Large intestine (tissue), 3 donors: ENCODE data around the gene A4GALT. TPM values are rescaled to one million over a fixed set of nuclear protein-coding genes. Genes with fewer than 3 reads are reported as not detected.

Source experiments
- DNase-seq, 2 donors: peaks; one replicate each; pipeline versions ENCODE4 v3.0.0 to v3.0.0-alpha.2; 2013
- H3K27ac ChIP-seq: one replicate; pipeline ENCODE4 v1.5.1; 2013; ENCODE audit warnings: low read length
- H3K27me3 ChIP-seq: 2 replicates; pipeline ENCODE4 v1.6.1; 2013; ENCODE audit warnings: low read length; ENCODE audit not compliant: control insufficient read depth, insufficient read depth
- H3K36me3 ChIP-seq: 2 replicates; pipeline ENCODE4 v1.6.1; 2013; ENCODE audit warnings: low read length; ENCODE audit not compliant: control insufficient read depth, insufficient read depth
- H3K4me1 ChIP-seq: one replicate; pipeline ENCODE4 v1.6.1; 2013; ENCODE audit warnings: low read length; ENCODE audit not compliant: control insufficient read depth, insufficient read depth
- H3K4me3 ChIP-seq: one replicate; pipeline ENCODE4 v1.5.1; 2013; ENCODE audit warnings: low read length
- H3K9me3 ChIP-seq: one replicate; pipeline ENCODE4 v1.6.1; 2013; ENCODE audit warnings: mild to moderate bottlenecking, low read depth, low read length, moderate library complexity; ENCODE audit not compliant: control insufficient read depth
- WGBS: methylation state at CpG from one replicate; pipeline ENCODE4 v1.1.5; 2013; ENCODE audit warnings: low lambda C conversion rate; ENCODE audit not compliant: insufficient coverage; 5-methylcytosine and 5-hydroxymethylcytosine counted together
- polyA plus RNA-seq: library from polyadenylated mRNA; unstranded; fragments of 120-200 nt; gene quantifications from one replicate; pipeline ENCODE4 v1.2.1, GENCODE V29; 2013

The A4GALT gene
- polyA plus RNA-seq, 1 donor, result 5.5 TPM

DNA sequence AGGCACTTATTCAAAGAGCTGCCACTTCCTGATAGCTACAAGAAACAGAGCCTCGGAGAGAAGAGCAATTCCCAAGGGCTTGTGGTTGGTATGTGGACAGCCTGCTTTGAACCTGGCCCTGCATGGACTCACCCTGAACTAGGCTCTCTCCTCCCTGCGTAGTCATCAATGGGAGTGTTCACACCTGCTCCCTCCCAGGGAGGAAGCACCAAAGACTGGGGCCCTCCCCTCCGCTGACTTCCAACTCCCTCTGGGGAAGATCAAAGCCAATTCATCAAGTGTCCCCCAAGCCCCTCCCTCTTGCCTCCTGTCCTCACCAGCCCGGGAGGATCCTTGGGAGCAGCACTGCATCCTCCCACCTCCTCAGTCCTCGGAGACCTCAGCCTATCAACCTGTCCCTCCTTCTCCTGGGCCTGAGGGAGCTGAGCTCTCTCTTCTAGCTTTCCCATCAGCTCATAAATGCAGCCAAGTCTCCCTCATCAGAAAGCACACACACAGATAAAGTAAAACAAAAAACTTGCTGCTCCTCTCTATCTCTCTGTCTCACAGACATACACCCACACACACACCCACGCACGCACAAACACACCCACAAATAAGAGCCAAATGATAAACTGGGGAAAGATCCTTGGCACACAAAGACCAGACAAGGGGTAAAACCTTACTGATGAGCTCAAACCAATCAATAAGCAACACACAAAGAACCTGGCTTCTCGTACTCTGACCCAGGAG is 3.3 kb downstream of the A4GALT start:
- no peak overlapping the region for H3K4me3 ChIP-seq
- no peaks in the 10 kb centered on the region for H3K36me3 ChIP-seq
- WGBS, result no CpG with 5 or more reads among the region's 8 CpGs
- DNase-seq, result peak in 1 of 2 donors; percentile 29
- no peaks in the 10 kb centered on the region for H3K9me3 ChIP-seq
- H3K27ac ChIP-seq, result no peak overlapping the region
- peaks cover 2% of the 10 kb centered on the region for H3K4me1 ChIP-seq
- H3K27me3 ChIP-seq, result peaks cover 47% of the 10 kb centered on the region

DNA sequence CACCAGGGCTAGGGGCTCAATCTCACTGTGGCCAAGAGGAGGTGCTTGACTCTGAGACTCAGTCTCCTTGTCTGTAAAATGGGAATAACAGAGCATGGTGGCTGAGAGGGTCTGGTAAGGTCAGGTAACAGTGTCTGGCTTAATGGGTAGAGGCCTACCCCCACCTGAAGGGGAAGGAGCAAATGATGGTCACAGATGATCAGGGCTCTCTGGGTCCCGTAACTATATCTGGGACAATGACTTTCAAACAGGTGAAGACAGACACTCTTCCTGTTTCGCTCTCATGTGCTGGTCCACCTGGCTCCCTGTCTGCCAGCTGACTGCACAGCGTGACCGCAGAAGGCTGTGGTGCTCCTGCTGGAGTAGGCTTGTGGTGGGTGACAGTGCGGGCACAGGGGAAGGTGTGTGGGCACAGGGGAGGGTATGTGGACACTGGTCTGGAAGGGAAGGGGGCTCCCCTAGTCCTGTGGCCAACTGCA is 4.0 kb downstream of the A4GALT start:
- H3K9me3 ChIP-seq, result no peaks in the 10 kb centered on the region
- H3K27me3 ChIP-seq, result peaks cover 41% of the 10 kb centered on the region
- H3K4me1 ChIP-seq, result peaks cover 2% of the 10 kb centered on the region
- no peaks in the 10 kb centered on the region for H3K36me3 ChIP-seq
- no peak for DNase-seq
- no CpG with 5 or more reads among the region's 5 CpGs for WGBS
- no peak overlapping the region for H3K27ac ChIP-seq
- no peak overlapping the region for H3K4me3 ChIP-seq

DNA sequence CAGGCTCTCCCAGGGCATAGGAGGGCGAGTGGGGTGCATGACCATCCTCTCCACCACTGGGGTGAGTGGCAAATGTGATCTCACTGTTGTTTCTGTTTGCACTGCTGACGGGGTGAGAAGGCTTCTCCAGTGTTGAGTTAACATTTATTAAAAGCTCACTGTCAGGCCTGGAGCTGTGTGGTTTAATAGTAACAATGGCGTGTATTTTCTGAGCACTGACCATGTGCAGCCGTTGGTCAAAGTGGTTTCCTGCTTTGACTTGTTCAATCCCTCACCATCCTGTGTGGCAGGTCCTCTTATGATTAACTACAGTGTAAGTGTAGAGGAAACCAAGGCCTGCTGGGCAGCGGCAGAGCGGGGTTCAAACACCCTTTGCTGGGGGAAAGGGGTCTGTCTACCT is 4.4 kb downstream of the A4GALT start:
- Histone ChIP-seq H3K27ac (no peak overlapping the region), H3K9me3 (no peaks in the 10 kb centered on the region), H3K4me3 (no peak overlapping the region), H3K27me3 (peaks cover 36% of the 10 kb centered on the region), H3K4me1 (peaks cover 2% of the 10 kb centered on the region), H3K36me3 (no peaks in the 10 kb centered on the region)
- WGBS, result no CpG with 5 or more reads among the region's 6 CpGs
- no peak for DNase-seq

DNA sequence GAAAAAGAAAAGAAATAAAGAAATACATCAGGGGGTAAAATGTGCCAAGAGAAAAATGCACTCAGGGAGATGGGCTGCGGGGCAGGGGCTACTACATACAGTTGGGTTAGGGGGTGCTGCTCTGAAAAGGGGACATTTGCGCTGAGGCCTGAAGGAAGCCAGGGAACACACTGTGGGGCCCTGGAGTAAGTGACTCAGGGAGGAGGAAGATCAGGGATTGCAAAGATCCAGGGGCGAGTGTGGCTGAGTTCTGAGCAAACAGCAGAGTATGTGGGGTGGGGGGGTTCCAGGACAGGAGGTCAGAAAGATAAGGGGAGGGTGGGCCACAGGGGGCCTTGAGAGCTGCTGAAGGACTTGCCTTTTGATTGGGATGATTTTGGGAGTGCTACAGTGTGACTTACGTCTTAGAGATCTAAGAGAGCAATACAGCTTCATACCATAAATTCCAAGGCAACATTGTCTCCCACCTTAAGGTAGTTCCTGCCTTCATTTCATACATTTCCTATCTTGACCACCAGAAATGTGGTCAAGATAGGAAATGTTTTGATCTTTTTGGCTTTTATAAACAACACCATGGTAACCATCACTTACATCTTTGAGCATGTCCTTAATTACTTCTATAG is 5.8 kb downstream of the A4GALT start:
- H3K36me3 ChIP-seq, result no peaks in the 10 kb centered on the region
- H3K9me3 ChIP-seq, result no peaks in the 10 kb centered on the region
- no peak overlapping the region for H3K4me3 ChIP-seq
- WGBS, result 100% methylated on average over 1 of the region's 4 CpGs
- DNase-seq, result no peak
- H3K4me1 ChIP-seq, result no peaks in the 10 kb centered on the region
- no peak overlapping the region for H3K27ac ChIP-seq
- peaks cover 28% of the 10 kb centered on the region for H3K27me3 ChIP-seq

DNA sequence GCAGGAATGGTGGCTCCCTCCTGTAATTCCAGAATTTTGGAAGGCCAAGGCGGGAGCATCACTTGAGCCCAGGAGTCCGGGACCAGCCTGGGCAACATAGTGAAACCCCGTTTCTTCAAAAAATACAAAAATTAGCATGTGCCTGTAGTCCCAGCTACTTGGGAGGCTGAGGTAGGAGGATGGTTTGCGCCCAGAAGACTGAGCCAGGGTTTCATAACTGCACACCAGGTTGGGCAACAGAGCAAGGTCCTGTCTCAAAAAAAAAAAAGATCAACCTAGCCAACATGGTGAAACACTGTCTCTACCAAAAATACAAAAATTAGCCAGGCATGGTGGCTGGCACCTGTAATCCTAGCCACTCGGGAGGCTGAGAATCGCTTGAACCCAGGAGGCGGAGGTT is 6.4 kb downstream of the A4GALT start:
- Histone ChIP-seq H3K27me3 (peaks cover 22% of the 10 kb centered on the region), H3K4me3 (no peak overlapping the region), H3K9me3 (peaks cover 5% of the 10 kb centered on the region), H3K36me3 (no peaks in the 10 kb centered on the region), H3K4me1 (no peaks in the 10 kb centered on the region), H3K27ac (no peak overlapping the region)
- 96% methylated on average over 3 of the region's 7 CpGs for WGBS
- no peak for DNase-seq

DNA sequence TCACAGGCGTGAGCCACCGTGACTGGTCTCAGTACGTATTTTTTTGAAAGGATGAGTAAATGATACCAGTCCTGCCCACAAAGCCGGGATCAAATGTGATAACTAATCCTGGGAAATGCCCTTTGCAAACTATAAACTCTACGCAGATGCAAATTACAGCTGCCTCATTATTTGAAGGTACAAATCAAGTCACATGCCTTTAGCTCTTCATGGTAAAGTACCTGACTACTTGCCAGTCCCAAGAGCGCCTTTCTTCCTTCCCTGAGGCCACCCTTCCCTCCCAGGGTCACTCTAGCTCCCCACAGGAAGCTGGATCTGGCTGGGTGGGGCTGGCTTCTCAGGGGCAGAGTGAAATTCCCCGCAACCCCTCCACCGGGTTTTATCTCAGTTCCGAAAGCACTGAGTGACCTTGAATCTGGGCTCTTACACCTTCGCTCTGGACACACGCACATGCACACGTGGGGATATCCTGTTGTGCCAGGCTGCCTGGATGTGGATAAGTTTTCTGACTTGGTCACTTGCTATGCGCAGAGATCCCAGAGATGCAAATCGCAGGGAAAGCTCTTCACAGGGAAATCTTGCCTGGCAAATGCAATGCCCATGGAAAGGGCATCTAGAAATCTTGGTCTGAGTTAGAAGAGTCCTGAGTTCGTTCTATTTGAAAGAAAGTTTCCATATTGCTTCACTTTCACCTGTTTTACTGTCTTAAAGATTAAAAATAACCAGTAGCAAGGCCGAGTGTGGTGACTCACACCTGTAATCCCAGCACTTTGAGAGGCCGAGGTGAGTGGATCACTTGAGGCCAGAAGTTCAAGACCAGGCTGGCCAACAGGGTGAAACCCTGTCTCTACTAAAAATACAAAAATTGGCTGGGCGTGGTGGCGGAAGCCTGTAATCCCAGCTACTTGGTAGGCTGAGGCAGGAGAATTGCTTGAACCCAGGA is 8.5 kb downstream of the A4GALT start:
- peak in 1 of 2 donors; percentile 30 for DNase-seq
- Histone ChIP-seq H3K4me1 (no peaks in the 10 kb centered on the region), H3K27me3 (peaks cover 8% of the 10 kb centered on the region), H3K36me3 (no peaks in the 10 kb centered on the region), H3K27ac (no peak overlapping the region), H3K9me3 (peaks cover 7% of the 10 kb centered on the region), H3K4me3 (no peak overlapping the region)
- WGBS, result no CpG with 5 or more reads among the region's 19 CpGs

DNA sequence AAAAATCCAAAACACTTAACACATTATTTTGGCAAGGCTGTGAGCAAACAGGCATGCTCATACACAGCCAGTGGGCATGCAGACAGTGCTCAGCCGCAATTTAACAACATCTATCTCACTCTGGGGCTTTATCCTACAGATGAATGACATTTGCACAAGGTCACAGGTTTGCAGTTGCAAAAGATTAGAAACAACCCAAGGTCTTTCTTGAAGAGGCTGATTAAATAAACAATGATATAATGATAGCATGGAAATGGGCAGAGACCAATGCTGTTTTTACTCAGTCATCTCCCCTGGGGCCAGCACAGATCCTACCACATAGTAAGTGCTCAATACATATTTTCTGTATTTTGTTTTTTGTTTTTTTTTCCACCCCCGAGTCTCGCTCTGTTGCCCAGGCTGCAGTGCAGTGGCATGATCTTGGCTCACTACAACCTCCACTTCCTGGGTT is 9.4 kb downstream of the A4GALT start:
- no peaks in the 10 kb centered on the region for H3K4me1 ChIP-seq
- no peak for DNase-seq
- peaks cover under 1% of the 10 kb centered on the region for H3K27me3 ChIP-seq
- peaks cover 7% of the 10 kb centered on the region for H3K9me3 ChIP-seq
- no peak overlapping the region for H3K4me3 ChIP-seq
- no peaks in the 10 kb centered on the region for H3K36me3 ChIP-seq
- no peak overlapping the region for H3K27ac ChIP-seq
- WGBS, result no CpG with 5 or more reads among the region's 3 CpGs

DNA sequence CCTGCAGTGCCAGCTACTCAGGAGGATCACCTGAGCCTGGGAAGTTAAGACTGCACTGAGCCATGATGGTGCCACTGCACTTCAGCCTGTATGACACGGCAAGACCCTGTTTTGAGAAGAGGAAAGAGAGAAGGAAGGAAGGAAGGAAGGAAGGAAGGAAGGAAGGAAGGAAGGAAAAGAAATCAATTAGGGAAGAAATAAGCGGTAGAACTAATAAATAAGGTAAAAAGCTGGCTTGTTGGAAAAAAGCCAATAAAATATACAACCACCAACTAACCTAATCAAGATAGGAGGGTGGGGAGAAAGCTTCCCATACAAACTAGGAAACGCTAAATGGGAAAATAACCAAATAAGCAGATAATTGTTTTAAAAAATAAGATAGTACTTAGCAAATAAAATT is 12.3 kb downstream of the A4GALT start:
- no peak overlapping the region for H3K27ac ChIP-seq
- H3K4me3 ChIP-seq, result no peak overlapping the region
- H3K4me1 ChIP-seq, result no peaks in the 10 kb centered on the region
- 78% methylated on average over 3 of the region's 3 CpGs for WGBS
- no peaks in the 10 kb centered on the region for H3K36me3 ChIP-seq
- no peaks in the 10 kb centered on the region for H3K27me3 ChIP-seq
- no peak for DNase-seq
- peaks cover 7% of the 10 kb centered on the region for H3K9me3 ChIP-seq

DNA sequence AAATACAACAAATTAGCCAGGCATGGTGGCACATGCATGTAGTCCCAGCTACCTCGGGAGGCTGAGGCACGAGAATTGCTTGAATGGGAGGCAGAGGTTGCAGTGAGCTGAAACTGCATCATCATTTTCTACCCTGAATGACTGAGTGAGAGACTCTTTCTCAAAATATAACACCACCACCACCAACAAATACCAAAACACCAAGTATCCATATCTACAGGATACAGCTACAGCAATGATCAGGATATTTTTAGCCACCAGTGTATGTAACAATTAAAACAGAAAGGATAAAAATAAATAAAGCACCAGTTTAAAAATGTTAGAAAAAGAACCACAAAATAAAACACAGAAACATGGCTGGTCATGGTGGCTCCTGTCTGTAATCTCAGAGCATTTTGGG is 13.2 kb downstream of the A4GALT start:
- no peaks in the 10 kb centered on the region for H3K27me3 ChIP-seq
- H3K4me1 ChIP-seq, result no peaks in the 10 kb centered on the region
- no peaks in the 10 kb centered on the region for H3K36me3 ChIP-seq
- no CpG with 5 or more reads among the region's 2 CpGs for WGBS
- no peak overlapping the region for H3K27ac ChIP-seq
- DNase-seq, result no peak
- peaks cover 7% of the 10 kb centered on the region for H3K9me3 ChIP-seq
- H3K4me3 ChIP-seq, result no peak overlapping the region

DNA sequence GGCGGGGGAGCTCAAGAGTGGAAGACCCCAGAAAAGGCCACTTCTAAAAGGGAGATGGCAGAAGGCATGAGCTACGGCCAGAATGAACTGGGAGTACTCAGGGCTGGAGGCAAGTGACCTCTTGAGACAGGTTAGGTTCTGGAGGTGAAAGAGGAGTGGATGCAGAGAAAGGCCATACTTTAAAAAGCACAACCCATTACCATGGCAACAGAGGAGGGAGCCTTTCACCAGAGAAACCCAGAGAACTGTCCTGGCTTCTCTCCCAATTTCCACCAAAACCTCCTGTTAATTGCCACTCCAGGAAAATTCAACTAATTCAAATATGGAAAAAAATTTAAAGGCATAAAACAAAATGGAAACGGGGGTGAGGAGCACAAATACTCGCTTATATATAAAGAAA is 15.8 kb downstream of the A4GALT start:
- no peak overlapping the region for H3K4me3 ChIP-seq
- no peaks in the 10 kb centered on the region for H3K27me3 ChIP-seq
- no CpG with 5 or more reads among the region's 4 CpGs for WGBS
- H3K36me3 ChIP-seq, result no peaks in the 10 kb centered on the region
- H3K27ac ChIP-seq, result no peak overlapping the region
- H3K9me3 ChIP-seq, result peaks cover 7% of the 10 kb centered on the region
- no peaks in the 10 kb centered on the region for H3K4me1 ChIP-seq
- DNase-seq, result no peak
